ENCODE results near the gene MRPL2. TPM values are rescaled to one million over a fixed set of nuclear protein-coding genes. Genes with fewer than 3 reads are reported as not detected.
A peak's percentile ranks its signal among the peaks of the same experiment; 100 is the strongest.

MRPL2 gene
- polyA plus RNA-seq, 1 donor from 2014 or later = 22.5 TPM

DNA sequence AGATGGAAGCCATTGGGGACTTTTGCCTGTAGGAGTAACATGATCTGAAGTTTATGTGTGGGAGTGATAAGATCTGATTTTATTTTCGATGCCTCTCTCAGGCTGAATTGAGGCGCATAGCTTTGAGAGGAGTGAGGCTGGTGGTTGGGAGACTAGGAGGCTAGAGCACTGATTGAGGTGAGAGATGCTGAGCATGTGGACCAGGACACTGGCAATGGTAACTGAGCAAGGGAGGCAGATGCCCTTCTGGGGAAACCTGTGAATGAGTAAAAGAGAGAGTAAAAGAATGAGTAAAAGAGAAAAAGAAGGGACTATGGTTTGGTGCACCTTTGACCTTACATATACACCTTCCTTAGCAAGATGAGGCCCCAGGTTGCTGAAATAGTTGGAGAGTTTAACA is 34.8 kb downstream of the MRPL2 start:
- no peak overlapping the region for H3K9ac ChIP-seq (ENCODE audit: low read length)
- TF ChIP-seq SMC3 (conservative IDR thresholded peaks at IDR 0.05; ENCODE audit: poor library complexity) (no peak), MXI1 (conservative IDR thresholded peaks at IDR 0.05; ENCODE audit: poor library complexity, severe bottlenecking) (no peak), TAF1 (IDR thresholded peaks at IDR 0.05; ENCODE audit: low read depth) (no peak), POLR2AphosphoS5 (IDR thresholded peaks at IDR 0.05) (no peak), EP300 (conservative IDR thresholded peaks at IDR 0.05; ENCODE audit: poor library complexity, severe bottlenecking) (no peak)
- H3K9me2 ChIP-seq (ENCODE audit: insufficient read depth, low read length) = no peaks in the 10 kb centered on the region
- H2AFZ ChIP-seq (ENCODE audit: low read depth, low read length) = no peak overlapping the region
- H3K27ac ChIP-seq (ENCODE audit: low read length) = no peak overlapping the region
- no peaks in the 10 kb centered on the region for H3K9me3 ChIP-seq (ENCODE audit: low read length)
- no peaks in the 10 kb centered on the region for H3K36me3 ChIP-seq (ENCODE audit: insufficient read depth, low read length)
- H4K20me1 ChIP-seq (ENCODE audit: insufficient read depth) = no peaks in the 10 kb centered on the region
- H3K79me2 ChIP-seq (replicated peaks; ENCODE audit: insufficient read depth, low read length) = peaks cover 9% of the 10 kb centered on the region
- no peak overlapping the region for H3K4me2 ChIP-seq (ENCODE audit: low read length)
- H3K27me3 ChIP-seq (ENCODE audit: insufficient read depth, low read depth, low read length) = no peaks in the 10 kb centered on the region
- H3F3A ChIP-seq (ENCODE audit: insufficient read depth, low read length, poor library complexity, severe bottlenecking) = no peaks in the 10 kb centered on the region
- H3K4me3 ChIP-seq (ENCODE audit: low read length) = no peak overlapping the region

DNA sequence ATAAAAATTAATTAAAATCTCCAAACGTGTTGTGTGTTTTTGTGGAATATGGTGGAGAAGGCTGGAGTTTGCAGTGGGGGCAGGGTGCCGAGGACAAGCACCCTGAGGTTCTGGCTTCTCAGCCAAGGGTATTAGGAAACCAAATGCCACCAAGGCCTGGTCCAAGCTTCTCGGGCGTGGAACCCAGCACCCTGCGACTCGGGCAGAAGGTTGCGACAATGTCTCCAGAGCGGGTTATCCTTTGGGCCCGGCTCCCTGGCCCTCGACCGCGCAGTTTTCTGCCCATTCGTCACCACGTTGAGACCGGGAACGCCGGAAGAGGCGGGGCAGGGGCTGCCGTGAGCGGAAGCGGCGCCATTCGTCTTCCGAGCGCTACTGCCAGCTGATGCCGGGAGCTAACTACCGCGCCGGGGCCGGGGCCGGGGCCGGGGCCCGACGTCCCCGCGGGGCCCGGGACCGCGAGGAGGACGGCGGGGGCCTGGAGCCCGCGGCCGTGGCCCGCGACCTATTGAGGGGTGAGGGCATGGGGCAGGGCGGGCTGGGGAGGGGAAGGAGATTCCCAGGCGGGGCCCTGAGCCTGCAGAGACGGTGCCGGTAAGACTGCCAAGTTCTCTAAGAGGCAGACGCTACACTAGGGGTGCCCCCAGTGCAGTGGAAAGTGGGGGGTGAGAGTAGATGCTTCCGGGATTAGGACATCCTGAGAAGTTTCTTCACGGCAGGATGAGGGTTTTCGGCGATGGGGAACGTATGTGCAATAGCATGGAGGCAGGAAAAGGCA is 37.8 kb downstream of the MRPL2 start, which contains the start of gene RRP36:
TSS of gene RRP36 (plus strand) at position 354 of the 778 bp plus-strand sequence. CDS start at position 386, 32 bp downstream.
- Histone ChIP-seq H3K27ac (ENCODE audit: low read length) (peak within 1 kb of the TSS; percentile 84), H3K4me3 (ENCODE audit: low read length) (peak within 1 kb of the TSS; percentile 86), H3K4me2 (ENCODE audit: low read length) (peak within 1 kb of the TSS; percentile 80), H3K79me2 (replicated peaks; ENCODE audit: insufficient read depth, low read length) (peaks cover 11% of the 10 kb centered on the region), H3K9me2 (ENCODE audit: insufficient read depth, low read length) (no peaks in the 10 kb centered on the region), H2AFZ (ENCODE audit: low read depth, low read length) (peak within 1 kb of the TSS; percentile 45), H3K27me3 (ENCODE audit: insufficient read depth, low read depth, low read length) (no peaks in the 10 kb centered on the region), H3K9me3 (ENCODE audit: low read length) (no peaks in the 10 kb centered on the region), H3K36me3 (ENCODE audit: insufficient read depth, low read length) (no peaks in the 10 kb centered on the region), H3F3A (ENCODE audit: insufficient read depth, low read length, poor library complexity, severe bottlenecking) (no peaks in the 10 kb centered on the region), H4K20me1 (ENCODE audit: insufficient read depth) (no peaks in the 10 kb centered on the region), H3K9ac (ENCODE audit: low read length) (peak within 1 kb of the TSS; percentile 89)
- no peak for TF ChIP-seq EP300 (conservative IDR thresholded peaks at IDR 0.05; ENCODE audit: poor library complexity, severe bottlenecking)
- peak; percentile 77 for TF ChIP-seq POLR2AphosphoS5 (IDR thresholded peaks at IDR 0.05)
- TF ChIP-seq, protein P1, sequence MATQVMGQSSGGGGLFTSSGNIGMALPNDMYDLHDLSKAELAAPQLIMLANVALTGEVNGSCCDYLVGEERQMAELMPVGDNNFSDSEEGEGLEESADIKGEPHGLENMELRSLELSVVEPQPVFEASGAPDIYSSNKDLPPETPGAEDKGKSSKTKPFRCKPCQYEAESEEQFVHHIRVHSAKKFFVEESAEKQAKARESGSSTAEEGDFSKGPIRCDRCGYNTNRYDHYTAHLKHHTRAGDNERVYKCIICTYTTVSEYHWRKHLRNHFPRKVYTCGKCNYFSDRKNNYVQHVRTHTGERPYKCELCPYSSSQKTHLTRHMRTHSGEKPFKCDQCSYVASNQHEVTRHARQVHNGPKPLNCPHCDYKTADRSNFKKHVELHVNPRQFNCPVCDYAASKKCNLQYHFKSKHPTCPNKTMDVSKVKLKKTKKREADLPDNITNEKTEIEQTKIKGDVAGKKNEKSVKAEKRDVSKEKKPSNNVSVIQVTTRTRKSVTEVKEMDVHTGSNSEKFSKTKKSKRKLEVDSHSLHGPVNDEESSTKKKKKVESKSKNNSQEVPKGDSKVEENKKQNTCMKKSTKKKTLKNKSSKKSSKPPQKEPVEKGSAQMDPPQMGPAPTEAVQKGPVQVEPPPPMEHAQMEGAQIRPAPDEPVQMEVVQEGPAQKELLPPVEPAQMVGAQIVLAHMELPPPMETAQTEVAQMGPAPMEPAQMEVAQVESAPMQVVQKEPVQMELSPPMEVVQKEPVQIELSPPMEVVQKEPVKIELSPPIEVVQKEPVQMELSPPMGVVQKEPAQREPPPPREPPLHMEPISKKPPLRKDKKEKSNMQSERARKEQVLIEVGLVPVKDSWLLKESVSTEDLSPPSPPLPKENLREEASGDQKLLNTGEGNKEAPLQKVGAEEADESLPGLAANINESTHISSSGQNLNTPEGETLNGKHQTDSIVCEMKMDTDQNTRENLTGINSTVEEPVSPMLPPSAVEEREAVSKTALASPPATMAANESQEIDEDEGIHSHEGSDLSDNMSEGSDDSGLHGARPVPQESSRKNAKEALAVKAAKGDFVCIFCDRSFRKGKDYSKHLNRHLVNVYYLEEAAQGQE (IDR thresholded peaks at IDR 0.05; ENCODE audit: borderline replicate concordance) = no peak
- no peak for TF ChIP-seq RAD21 (conservative IDR thresholded peaks at IDR 0.05)
- TF ChIP-seq, protein P2, sequence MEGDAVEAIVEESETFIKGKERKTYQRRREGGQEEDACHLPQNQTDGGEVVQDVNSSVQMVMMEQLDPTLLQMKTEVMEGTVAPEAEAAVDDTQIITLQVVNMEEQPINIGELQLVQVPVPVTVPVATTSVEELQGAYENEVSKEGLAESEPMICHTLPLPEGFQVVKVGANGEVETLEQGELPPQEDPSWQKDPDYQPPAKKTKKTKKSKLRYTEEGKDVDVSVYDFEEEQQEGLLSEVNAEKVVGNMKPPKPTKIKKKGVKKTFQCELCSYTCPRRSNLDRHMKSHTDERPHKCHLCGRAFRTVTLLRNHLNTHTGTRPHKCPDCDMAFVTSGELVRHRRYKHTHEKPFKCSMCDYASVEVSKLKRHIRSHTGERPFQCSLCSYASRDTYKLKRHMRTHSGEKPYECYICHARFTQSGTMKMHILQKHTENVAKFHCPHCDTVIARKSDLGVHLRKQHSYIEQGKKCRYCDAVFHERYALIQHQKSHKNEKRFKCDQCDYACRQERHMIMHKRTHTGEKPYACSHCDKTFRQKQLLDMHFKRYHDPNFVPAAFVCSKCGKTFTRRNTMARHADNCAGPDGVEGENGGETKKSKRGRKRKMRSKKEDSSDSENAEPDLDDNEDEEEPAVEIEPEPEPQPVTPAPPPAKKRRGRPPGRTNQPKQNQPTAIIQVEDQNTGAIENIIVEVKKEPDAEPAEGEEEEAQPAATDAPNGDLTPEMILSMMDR (IDR thresholded peaks at IDR 0.05; ENCODE audit: poor library complexity, severe bottlenecking) = no peak
- peak; percentile 77 for TF ChIP-seq MXI1 (conservative IDR thresholded peaks at IDR 0.05; ENCODE audit: poor library complexity, severe bottlenecking)
- no peak for TF ChIP-seq EZH2 (IDR thresholded peaks at IDR 0.05; ENCODE audit: borderline replicate concordance, insufficient read depth, low read length, poor library complexity, severe bottlenecking)
- TF ChIP-seq TAF1 (IDR thresholded peaks at IDR 0.05; ENCODE audit: low read depth) = peak; percentile 35
